Type B pancreatic cell (in vitro differentiated cells): Measurements from ENCODE around the gene SLC38A3. TPM values are rescaled to one million over a fixed set of nuclear protein-coding genes. Genes with fewer than 3 reads are reported as not detected.

Source experiments
- DNase-seq: peaks from one replicate; pipeline ENCODE4 v3.0.0; 2021; ENCODE audit warnings: mixed read lengths; ENCODE audit not compliant: unreplicated experiment; ENCODE audit errors: extremely low spot score
- H3K27ac Mint-ChIP-seq: 2 replicates; pipeline ENCODE4 v1.8.0; 2021; ENCODE audit warnings: mild to moderate bottlenecking, mixed read lengths
- H3K27me3 Mint-ChIP-seq: 2 replicates; pipeline ENCODE4 v1.8.0; 2021; ENCODE audit warnings: mixed read lengths
- H3K36me3 Mint-ChIP-seq: 2 replicates; pipeline ENCODE4 v1.8.0; 2021; ENCODE audit warnings: mixed read lengths
- H3K4me1 Mint-ChIP-seq: one replicate; pipeline ENCODE4 v1.8.0; 2021; ENCODE audit warnings: mixed read lengths; ENCODE audit not compliant: unreplicated experiment
- H3K4me3 Mint-ChIP-seq: 2 replicates; pipeline ENCODE4 v1.8.0; 2021; ENCODE audit warnings: mild to moderate bottlenecking, mixed read lengths
- H3K9me3 Mint-ChIP-seq: 2 replicates; pipeline ENCODE4 v1.8.0; 2021; ENCODE audit warnings: mixed read lengths
- total RNA-seq: library from RNA; stranded (reverse); gene quantifications from 2 replicates; pipeline ENCODE4 v1.2.1, GENCODE V29; 2021; ENCODE audit warnings: low replicate concordance
- TF ChIP-seq, protein P1 (sequence below): fragments of 200-600 bp; sonication (generic); conservative IDR thresholded peaks from 2 replicates; pipeline ENCODE4 v1.5.0; 2021; ENCODE audit warnings: antibody characterized with exemption, mild to moderate bottlenecking

The SLC38A3 gene
- total RNA-seq, 1 donor from 2014 or later: 6.0 TPM

DNA sequence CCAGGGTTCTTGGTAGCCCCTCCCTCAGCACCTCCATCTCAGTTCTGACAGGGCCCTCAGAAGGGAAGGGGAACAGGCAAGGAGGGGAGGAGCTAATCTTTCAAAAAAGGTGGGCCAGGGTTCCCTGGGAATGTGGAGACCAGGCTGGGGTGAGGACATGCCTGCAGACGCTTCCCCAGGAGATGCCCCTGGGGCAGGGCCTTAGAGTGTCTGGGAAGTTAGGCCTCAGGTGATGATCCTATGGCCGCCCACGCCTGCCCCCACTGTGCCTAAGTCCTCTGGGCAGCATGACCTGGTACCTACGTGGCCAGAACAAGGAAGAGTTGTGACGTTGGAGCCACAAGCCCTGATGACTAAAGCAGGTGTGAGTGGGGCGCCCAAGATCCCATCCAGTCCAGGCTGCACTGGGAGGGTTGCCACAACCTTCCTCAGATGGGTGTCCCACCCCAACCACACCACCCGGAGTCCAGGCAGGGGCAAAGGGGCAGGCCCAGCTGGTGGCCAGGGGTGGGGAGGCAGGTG is 60.0 kb downstream of the SLC38A3 start:
- DNase-seq: no peak
- no peaks in the 10 kb centered on the region for H3K36me3 Mint-ChIP-seq
- H3K4me1 Mint-ChIP-seq: peaks cover 35% of the 10 kb centered on the region
- peak overlapping the region; percentile 92 for H3K27ac Mint-ChIP-seq
- H3K27me3 Mint-ChIP-seq: no peaks in the 10 kb centered on the region
- TF ChIP-seq, protein P1, sequence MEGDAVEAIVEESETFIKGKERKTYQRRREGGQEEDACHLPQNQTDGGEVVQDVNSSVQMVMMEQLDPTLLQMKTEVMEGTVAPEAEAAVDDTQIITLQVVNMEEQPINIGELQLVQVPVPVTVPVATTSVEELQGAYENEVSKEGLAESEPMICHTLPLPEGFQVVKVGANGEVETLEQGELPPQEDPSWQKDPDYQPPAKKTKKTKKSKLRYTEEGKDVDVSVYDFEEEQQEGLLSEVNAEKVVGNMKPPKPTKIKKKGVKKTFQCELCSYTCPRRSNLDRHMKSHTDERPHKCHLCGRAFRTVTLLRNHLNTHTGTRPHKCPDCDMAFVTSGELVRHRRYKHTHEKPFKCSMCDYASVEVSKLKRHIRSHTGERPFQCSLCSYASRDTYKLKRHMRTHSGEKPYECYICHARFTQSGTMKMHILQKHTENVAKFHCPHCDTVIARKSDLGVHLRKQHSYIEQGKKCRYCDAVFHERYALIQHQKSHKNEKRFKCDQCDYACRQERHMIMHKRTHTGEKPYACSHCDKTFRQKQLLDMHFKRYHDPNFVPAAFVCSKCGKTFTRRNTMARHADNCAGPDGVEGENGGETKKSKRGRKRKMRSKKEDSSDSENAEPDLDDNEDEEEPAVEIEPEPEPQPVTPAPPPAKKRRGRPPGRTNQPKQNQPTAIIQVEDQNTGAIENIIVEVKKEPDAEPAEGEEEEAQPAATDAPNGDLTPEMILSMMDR: no peak
- H3K4me3 Mint-ChIP-seq: peak overlapping the region; percentile 60
- H3K9me3 Mint-ChIP-seq: no peaks in the 10 kb centered on the region

DNA sequence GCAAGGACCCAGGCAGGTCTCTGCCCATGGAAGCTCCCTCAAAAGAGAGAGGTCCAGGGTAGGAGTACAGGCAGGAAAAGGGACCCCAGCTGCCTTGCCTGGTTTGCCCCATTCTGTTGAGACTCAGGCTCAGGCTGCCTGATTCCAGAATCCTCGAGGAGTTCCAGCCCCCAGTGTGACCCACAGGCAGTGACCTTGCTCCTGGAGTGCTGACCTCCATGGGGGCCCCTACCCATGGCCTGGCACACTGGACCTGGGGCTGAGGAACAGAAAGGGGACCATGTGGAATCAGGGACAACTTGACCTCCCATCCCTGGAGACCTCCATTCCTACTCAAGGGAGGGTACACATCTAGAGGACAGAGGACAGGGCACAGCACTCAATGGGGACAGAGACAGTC is 60.5 kb downstream of the SLC38A3 start:
- Mint-ChIP-seq H3K4me3 (peak overlapping the region; percentile 65), H3K4me1 (peaks cover 35% of the 10 kb centered on the region), H3K36me3 (no peaks in the 10 kb centered on the region), H3K27me3 (no peaks in the 10 kb centered on the region), H3K27ac (peak overlapping the region; percentile 92), H3K9me3 (no peaks in the 10 kb centered on the region)
- no peak for DNase-seq
- TF ChIP-seq, protein P1: no peak

GRCh38 chr3:50266017-50266416 is 60.9 kb downstream of the SLC38A3 start:
- Mint-ChIP-seq H3K27me3 (no peaks in the 10 kb centered on the region), H3K36me3 (no peaks in the 10 kb centered on the region), H3K4me1 (peaks cover 34% of the 10 kb centered on the region), H3K27ac (peak overlapping the region; percentile 91), H3K4me3 (peak overlapping the region; percentile 65), H3K9me3 (no peaks in the 10 kb centered on the region)
- TF ChIP-seq, protein P1: no peak
- DNase-seq: no peak

DNA sequence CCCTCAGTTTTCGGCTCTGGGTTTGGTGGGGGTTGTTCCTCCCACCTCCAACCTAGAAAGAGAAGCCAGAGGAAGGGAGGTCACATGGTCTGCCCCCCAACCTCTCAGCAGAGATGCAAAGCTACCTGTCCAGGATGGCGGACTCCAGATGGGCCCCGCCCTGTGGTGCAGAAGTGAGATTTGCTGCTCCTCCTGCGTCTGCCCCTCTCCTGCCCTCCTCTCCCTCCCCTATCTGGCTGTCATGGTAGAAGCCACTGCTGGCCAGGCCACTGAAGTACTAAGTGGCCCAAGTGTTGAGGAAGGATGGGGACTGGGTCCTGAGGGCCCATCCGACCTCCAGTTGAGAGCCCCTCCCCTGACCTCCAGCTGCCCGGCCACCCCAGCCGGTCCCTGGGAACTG is 61.8 kb downstream of the SLC38A3 start:
- Mint-ChIP-seq H3K27ac (no peak overlapping the region), H3K27me3 (no peaks in the 10 kb centered on the region), H3K4me1 (peaks cover 37% of the 10 kb centered on the region), H3K4me3 (peak overlapping the region; percentile 72), H3K36me3 (no peaks in the 10 kb centered on the region), H3K9me3 (no peaks in the 10 kb centered on the region)
- TF ChIP-seq, protein P1: no peak
- no peak for DNase-seq

DNA sequence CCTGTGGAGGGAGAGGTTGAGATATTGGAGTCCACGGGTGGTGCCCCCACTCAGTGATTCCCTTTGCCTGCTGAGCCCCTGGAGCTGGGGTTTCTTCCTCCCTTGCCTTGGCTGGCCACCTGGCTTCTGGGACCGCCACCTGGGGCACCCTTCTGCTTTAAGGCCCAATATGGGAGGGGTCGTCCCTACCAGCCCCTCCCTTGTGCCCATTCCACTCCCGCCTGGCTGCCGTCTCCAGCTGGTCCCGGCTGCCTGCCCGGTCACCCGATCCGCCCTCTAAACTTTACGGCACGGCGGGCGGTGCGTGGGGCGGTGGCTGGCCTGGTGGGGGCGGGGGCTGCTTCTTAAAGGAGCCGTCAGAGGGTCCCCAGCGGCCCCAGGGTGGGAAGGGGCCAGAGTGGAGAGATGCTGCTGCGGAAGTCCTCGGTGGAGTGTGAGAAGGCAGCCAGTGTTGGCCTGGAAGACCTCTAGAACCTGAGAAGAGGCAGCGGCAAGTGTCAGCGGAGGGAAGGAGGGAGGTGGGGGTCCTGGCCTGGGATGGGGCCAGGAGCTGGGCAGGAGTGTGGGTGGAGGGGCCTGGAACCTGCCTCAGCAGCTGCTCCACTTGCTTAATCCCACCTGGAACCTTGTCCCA is 62.3 kb downstream of the SLC38A3 start:
- TF ChIP-seq, protein P1: no peak
- Mint-ChIP-seq H3K27ac (peak overlapping the region; percentile 85), H3K27me3 (no peaks in the 10 kb centered on the region), H3K9me3 (no peaks in the 10 kb centered on the region), H3K4me1 (peaks cover 38% of the 10 kb centered on the region), H3K36me3 (no peaks in the 10 kb centered on the region), H3K4me3 (peak overlapping the region; percentile 72)
- no peak for DNase-seq
